Panc1 (cell line): ENCODE data around the gene FNIP1. TPM values are rescaled to one million over a fixed set of nuclear protein-coding genes. Genes with fewer than 3 reads are reported as not detected.

Experiments used
- ATAC-seq: fragments of 200-7000 bp; cut with Tn5 transposase; 2 replicates; pipeline ENCODE4 v1.9.1; 2020; ENCODE audit warnings: mild to moderate bottlenecking, moderate library complexity
- BruUV-seq: library from RNA; stranded (reverse); fragments of 400-500 nt; replicated peaks from 2 replicates; lab custom pipeline; 2021; lab: Mats Ljungman, UMichigan
- CTCF ChIA-PET: fragments of 300-600 bp; sonication (Branson Sonifier 250); formaldehyde crosslinking; loops from one replicate; lab custom pipeline; 2022; ENCODE audit warnings: antibody characterized with exemption; lab: Charles Lee
- POLR2A ChIA-PET: fragments of 300-600 bp; sonication (Branson Sonifier 250); formaldehyde crosslinking; loops from one replicate; lab custom pipeline; 2022; ENCODE audit warnings: antibody characterized with exemption; lab: Charles Lee
- DNase-seq: peaks from one replicate; pipeline ENCODE4 v3.0.0-alpha.2; 2010; ENCODE audit warnings: low read depth, low spot score
- H3K27ac ChIP-seq: 2 replicates; pipeline ENCODE4 v1.5.1; 2011; ENCODE audit warnings: mild to moderate bottlenecking, low read length, inconsistent platforms
- H3K27me3 ChIP-seq: fragments of 200-500 bp; sonication (Bioruptor generic); 2 replicates; pipeline ENCODE4 v1.6.0; 2014; ENCODE audit warnings: low read length, inconsistent platforms; ENCODE audit not compliant: control insufficient read depth, insufficient read depth
- H3K36me3 ChIP-seq: fragments of 200-500 bp; sonication (Bioruptor generic); 2 replicates; pipeline ENCODE4 v1.5.1; 2014; ENCODE audit warnings: inconsistent platforms, mild to moderate bottlenecking, low read length, moderate library complexity; ENCODE audit not compliant: control insufficient read depth, insufficient read depth
- H3K4me1 ChIP-seq: 2 replicates; pipeline ENCODE4 v1.5.1; 2011; ENCODE audit warnings: inconsistent platforms, mild to moderate bottlenecking, low read length, moderate library complexity; ENCODE audit not compliant: control insufficient read depth, insufficient read depth
- H3K4me3 ChIP-seq, 2 experiments: 2 replicates each; pipeline ENCODE4 v1.5.1; 2011 to 2012; ENCODE audit warnings: low read depth in 2 of 2, low read length in 2 of 2, mild to moderate bottlenecking in 2 of 2, inconsistent platforms in 1 of 2, moderate library complexity in 1 of 2
- H3K9me3 ChIP-seq: fragments of 200-500 bp; sonication (Bioruptor generic); 2 replicates; pipeline ENCODE4 v1.5.1; 2014; ENCODE audit warnings: low read depth, mild to moderate bottlenecking, inconsistent platforms, low read length, moderate library complexity; ENCODE audit not compliant: control insufficient read depth, insufficient read depth
- CTCF ChIP-seq: fragments of 450-650 bp; IDR thresholded peaks from 2 replicates; pipeline ENCODE4 v1.5.1; 2017; ENCODE audit warnings: mild to moderate bottlenecking
- POLR2AphosphoS5 ChIP-seq: IDR thresholded peaks from 2 replicates; pipeline ENCODE4 v1.6.1; 2012; ENCODE audit warnings: mild to moderate bottlenecking, low read depth, low read length, moderate library complexity
- REST ChIP-seq, 2 experiments: IDR thresholded peaks; 2 replicates each; pipeline ENCODE4 v1.6.1; 2011 to 2012; ENCODE audit warnings: low read depth in 2 of 2, control low read depth in 1 of 2, low read length in 1 of 2, mild to moderate bottlenecking in 1 of 2, moderate library complexity in 1 of 2; ENCODE audit not compliant: insufficient read depth in 1 of 2
- SIN3A ChIP-seq: IDR thresholded peaks from 2 replicates; pipeline ENCODE4 v1.6.1; 2012; ENCODE audit warnings: low read depth, mild to moderate bottlenecking, low read length, moderate library complexity, borderline replicate concordance; ENCODE audit not compliant: insufficient read depth
- TCF7L2 ChIP-seq: IDR thresholded peaks from 2 replicates; pipeline ENCODE4 v1.6.1; 2011; ENCODE audit warnings: mild to moderate bottlenecking, low read depth, low read length, inconsistent platforms
- in situ Hi-C: cut with HindIII; loops from 2 replicates; pipeline ENCODE4 v1.10.0; 2016; ENCODE audit warnings: low sequenced_read_pairs, low pct_unique_long_range_greater_than_20kb
- intact Hi-C: fragments of 100-400 bp; cut with micrococcal nuclease; formaldehyde crosslinking; loops from one replicate; pipeline ENCODE4 v1.10.0; 2022; ENCODE audit not compliant: unreplicated experiment
- total RNA-seq: library from RNA; stranded (reverse); gene quantifications from one replicate; pipeline ENCODE4 v1.2.1, GENCODE V29; 2021; ENCODE audit not compliant: unreplicated experiment

The FNIP1 gene
- total RNA-seq, 1 experiment from 2014 or later = 48.3 TPM

DNA sequence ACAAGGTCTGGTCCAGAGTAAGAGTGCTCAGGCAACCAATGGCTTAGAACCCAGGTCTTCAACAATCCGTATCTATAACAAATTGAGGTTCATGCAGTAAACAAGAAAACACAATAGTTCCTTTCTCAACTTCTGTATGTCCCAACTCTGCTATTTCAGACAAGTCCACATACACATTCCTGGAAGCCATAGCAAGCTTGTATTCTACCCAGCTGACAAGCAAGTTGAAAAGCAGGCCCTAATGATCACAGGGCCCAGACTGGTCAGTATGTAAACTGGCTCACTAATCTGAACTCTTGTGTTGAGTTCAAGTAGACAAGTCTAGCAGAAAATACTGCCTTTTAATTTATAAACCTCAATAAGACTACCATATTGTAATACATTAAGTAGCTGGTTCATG, 26.9 kb downstream of the FNIP1 start:
- TF ChIP-seq CTCF (no peak), TCF7L2 (no peak), SIN3A (no peak), REST (IDR thresholded peaks at IDR 0.05; ENCODE audit: insufficient read depth in 1 of 2, low read depth in 2 of 2, low read length in 1 of 2) (no peak), POLR2AphosphoS5 (no peak)
- Histone ChIP-seq H3K36me3 (no peaks in the 10 kb centered on the region), H3K27me3 (no peaks in the 10 kb centered on the region), H3K27ac (no peak overlapping the region), H3K4me1 (peaks cover 17% of the 10 kb centered on the region; the same call in 1 of the 2 replicates), H3K9me3 (peaks cover 5% of the 10 kb centered on the region; the same call in 1 of the 2 replicates), H3K4me3 (no peak overlapping the region)
- in situ Hi-C loops = no loop called here
- ChIA-PET POLR2A (no interaction called here), CTCF (no interaction called here)
- DNase-seq (no peak), ATAC-seq (0 out of 2 replicates have a peak, but pooled peaks have one; percentile 53)
- BruUV-seq = no TSS peak
- intact Hi-C loops = no loop called here

DNA sequence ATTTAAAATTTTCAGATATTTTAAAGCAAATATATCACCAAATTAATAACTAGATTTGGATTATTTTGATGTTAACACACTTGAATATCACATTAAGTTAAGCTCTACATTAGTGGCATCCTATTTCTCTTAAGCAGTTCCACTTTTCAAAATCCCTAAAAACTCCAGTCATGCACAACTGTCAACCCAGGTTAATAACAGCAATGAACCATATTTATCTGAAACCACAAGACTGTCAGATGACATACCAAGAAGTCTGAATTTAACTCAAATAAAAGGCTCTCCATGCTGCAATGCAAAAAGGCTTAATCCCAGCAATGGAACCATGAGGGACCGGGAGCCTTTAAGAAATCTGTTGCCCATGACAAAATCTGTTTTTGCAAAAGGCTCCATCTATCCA, 27.5 kb downstream of the FNIP1 start:
- Histone ChIP-seq H3K4me3 (no peak overlapping the region), H3K27ac (no peak overlapping the region), H3K27me3 (no peaks in the 10 kb centered on the region), H3K36me3 (no peaks in the 10 kb centered on the region), H3K4me1 (peaks cover 14% of the 10 kb centered on the region; the same call in 1 of the 2 replicates), H3K9me3 (peaks cover 5% of the 10 kb centered on the region; the same call in 1 of the 2 replicates)
- in situ Hi-C loops = no loop called here
- intact Hi-C loops = no loop called here
- ChIA-PET POLR2A (no interaction called here), CTCF (no interaction called here)
- no TSS peak for BruUV-seq
- TF ChIP-seq CTCF (no peak), REST (IDR thresholded peaks at IDR 0.05; ENCODE audit: insufficient read depth in 1 of 2, low read depth in 2 of 2, low read length in 1 of 2) (no peak), SIN3A (no peak), POLR2AphosphoS5 (no peak), TCF7L2 (no peak)
- ATAC-seq (no peak), DNase-seq (no peak)
